ENCODE data around the gene SLC1A2.

SLC1A2 gene

DNA sequence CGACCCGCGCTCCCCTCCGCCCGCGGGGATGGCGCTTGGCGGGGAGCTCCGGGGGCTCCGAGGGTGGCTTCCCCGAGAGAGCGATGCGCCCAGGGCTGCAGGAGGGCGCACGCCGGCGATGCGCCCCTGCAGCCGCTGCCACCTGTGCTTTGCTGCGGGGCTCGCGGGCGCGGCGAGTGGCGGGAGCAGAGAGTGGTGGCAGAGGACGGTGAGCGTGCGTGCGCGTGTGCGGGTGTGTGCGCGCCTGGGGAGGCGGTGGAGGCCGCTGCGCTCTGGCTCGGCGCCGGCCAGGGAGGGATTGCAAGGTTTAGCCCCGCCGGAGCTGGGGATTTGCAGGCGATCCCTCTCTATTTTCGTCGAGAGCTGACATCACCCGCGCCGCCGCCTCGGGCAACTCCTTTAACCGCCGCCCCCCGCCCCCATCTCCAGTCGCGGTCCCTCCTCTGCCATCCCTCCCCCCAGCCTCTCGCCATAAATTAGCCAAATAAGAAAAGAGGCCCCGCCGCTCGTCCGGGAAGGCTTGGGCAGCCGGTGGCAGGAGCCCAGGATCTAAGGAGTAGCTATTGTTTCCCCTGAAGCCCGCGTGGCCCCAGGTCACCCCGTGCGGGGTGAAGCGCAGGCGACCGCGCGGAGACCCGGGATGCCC, at the start of gene SLC1A2:
Gene SLC1A2, minus strand, starts transcription at position 375 of the 646 bp plus-strand sequence. CDS start 592 bp downstream, outside the sequence.
- DNase-seq (ENCODE audit: low spot score): no peak

DNA sequence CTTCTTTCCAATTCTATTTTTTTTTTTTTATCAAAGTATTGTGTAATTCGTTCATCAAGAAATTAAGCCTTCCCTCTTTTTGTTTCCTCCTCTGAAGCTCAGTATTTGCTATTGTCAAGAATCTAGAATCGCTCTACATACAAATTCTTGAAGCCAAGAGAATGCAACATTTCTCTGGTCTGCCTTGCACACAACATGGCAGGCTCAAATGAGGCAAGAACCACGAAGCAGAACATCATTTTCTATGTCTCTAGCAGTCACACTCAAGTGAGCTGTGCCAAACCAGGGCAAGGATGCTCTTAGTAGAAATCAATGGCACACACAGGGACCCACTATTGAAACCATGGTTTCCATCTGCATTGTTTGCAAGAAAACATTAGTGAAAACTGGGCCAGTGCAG, 46.7 kb upstream of the SLC1A2 start:
- no peak for DNase-seq (ENCODE audit: low spot score)

DNA sequence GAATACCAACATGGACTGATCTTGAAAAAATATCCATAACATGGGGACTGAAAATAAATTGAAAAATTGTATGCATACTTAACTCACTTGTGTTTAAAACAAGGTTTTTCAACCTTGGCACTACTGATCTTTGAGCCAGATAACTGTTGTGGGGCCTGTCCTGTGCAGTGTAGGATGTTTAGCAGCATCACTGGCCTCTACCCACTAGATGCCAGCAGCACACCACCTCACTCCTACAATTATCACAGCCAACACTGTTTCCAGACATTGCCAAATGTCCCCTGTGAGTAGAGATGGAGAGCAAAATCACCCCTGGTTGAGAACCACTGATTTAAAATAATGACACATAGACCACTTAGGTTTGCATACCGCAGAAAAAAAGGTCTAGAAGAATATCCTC, 45.0 kb upstream of the SLC1A2 start:
- DNase-seq (ENCODE audit: low spot score): no peak

DNA sequence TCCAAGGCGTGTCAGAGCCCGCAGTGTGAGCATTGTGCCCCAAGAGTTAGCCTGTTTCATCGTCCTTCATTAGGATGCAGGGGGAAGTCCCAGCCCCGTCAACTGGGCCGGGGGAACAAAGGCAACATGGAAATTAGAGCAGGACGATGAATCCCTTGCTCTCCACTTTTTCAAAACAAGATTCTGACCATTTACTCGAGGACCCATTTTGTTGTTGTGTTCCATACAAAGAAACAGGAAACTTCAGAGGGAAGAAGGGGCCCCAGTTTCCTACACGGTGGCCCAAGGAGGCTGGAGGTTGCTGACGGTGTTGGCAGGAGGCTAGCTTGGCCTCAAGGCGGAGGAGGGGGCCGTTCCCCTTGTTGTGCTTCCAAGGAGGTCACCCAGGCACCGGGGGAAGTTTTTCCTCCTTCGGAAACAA, 44.0 kb upstream of the SLC1A2 start:
- DNase-seq (ENCODE audit: low spot score): no peak

DNA sequence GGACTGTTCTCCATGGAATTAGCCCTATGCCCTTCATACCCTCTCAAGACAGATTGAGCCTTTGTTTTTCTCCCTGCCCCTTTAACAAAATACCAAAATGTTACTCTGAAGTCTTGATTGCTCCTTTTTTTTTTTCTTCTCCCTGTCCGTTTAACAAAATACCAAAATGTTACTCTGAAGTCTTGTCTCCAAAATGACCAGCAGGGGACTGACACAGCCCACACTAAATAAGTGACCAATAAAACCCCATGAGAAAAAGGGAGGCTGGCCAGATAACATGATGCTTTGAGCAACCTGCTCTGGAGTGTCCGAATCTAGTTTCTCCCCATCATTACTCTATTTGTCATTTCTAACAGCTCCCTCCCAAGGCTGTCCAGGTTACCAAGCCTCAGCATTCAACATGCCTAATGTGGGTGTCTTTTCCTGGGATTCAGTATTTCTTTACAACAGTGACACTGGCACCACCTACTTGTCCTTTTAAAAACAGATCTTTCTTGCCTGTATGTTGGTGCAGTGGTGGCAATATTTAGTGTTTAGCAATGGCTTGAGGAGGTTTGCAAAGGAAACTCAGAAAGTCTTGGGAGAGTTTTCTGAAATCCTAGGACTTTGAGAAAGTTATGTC, 42.7 kb upstream of the SLC1A2 start:
- no peak for DNase-seq (ENCODE audit: low spot score)

DNA sequence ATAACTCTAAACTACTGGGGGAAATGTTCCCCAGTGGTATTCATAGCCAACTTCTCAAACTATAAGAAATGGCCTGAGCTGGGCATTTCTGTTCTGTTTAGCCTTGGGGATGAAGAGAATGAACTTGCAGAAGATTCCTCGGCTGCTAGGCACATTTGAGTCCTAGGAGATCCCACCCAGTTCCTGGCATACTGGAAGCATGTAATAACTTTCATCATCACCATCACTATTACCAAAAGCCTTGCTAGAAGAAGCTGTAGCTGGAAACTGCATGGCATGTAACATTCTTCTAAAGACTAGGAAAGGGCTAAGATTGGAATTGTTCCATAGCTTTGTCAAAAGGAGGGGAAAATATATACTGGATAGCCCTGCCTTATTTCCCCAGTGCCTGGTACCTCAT, 40.1 kb upstream of the SLC1A2 start:
- no peak for DNase-seq (ENCODE audit: low spot score)

DNA sequence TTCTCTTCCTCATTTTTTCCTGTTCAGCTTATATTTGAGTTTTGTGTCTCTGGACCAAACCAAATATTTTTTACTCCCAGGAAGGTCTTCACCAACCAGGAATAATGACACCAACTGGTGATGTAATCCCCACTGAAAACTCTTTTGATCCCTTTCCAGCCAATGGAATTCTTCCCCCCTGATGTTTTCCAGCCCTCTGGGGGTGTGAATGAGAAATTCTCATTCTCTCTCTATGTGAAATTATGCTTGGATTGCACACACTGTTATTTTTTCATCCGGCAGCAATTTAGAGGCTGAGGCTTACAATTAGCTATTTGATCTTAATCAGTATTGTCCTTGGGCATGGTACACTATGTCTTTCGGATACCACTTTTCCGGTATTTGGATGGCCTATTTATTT, 39.5 kb upstream of the SLC1A2 start:
- no peak for DNase-seq (ENCODE audit: low spot score)

DNA sequence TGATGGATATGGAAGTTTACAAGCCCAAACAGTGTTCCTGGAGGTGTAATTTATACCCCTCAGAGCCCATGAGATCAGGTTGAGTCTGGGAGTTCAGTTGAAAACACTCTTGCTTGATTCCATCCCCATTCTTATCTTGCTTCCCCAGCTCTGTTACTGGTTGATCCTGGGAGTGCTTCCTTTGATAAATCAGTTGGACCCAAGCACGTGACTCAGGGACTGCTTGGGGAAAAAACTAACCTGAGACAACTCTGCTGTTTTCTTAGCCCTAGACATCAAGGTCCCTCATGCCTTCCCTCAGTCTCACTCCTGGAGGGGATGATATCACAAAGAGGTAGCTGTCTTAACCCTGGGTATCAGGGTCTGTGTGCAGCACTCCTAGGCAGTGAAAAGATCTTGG, 35.0 kb upstream of the SLC1A2 start:
- DNase-seq (ENCODE audit: low spot score): no peak

DNA sequence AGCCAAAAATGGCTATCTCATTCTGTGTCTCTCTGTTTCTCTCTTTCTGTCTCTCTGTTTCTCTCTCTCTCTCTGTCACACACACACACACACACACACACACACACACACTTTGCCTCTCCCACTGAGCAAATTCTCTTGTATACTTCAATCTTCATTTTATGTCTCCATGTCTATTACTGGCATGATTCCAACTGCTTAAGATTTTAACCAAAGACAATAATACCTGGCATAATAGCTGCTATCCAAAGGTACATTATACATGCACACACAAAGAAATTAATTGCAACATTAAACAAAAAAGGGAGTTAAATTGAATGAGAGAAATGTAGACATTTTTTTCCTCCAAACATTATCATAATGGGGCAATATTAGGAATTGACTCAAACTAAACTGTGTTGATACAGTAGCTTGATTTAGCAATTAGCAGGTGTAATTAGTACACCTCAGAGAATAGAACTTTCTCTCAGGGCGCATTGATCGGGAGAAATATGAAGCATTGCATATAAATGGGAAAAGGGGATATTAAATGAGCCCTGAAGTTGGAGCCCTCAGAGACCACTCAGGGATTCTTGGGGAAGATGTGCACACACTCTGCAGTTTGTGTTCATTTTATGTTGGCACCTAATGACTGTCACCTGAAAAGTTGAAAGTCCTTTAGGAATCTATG, 17.4 kb upstream of the SLC1A2 start:
- DNase-seq (ENCODE audit: low spot score): no peak

DNA sequence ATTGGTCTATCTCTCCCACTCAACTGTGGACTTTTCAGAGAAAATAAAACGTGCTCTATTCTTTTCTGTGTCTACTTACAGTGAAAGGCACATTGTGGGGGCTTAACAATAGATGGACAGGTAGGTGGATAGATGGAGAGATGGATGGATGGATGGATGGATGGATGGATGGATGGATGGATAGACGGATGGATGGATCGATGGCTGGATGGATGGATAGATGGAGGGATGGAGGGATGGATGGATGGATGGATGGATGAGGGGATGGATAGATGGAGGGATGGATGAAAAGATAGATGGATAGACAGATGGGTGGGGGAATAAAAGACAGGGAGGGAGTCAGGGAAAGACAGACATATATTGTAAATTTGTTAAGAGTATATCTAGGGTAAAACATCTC, 14.2 kb upstream of the SLC1A2 start:
- no peak for DNase-seq (ENCODE audit: low spot score)

DNA sequence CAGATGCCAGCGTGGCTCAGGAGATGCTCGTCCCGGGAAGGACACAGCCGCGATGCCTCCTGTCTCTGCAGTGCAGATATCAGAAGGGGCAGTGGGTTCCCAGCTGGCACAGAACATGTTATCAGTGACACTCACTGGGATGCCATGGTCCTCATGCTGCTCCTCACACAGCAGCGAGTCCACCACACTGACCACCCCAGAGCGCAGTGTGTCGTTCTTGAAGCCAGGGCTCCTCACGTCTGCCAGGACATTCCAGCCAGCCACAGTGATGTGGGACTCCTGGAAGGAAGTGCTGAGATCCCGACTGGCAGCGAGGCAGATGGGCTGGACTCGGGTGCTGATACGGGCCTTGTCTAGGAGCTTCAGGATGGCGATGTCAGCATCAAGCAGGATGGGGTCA, 13.1 kb upstream of the SLC1A2 start:
- DNase-seq (ENCODE audit: low spot score): no peak

DNA sequence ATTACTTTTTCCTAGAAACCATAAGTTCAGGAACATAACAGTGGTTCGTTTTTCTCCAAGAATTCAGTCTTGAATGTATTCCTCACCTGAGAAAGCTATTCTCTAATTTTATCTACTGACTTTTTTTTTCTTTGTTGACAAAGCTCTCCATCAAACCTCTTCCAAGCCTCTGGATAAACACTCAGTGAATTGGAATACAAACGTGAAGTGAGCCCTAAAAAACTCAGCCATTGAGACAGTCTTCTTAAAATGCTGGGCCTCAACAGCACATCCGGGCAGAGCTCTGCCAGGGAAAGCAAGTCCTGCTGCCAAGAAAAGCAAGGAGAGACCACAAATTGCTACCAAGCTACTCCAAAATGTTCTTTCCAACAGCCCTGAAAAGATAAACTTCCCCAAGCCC, 7.7 kb upstream of the SLC1A2 start:
- DNase-seq (ENCODE audit: low spot score): no peak

DNA sequence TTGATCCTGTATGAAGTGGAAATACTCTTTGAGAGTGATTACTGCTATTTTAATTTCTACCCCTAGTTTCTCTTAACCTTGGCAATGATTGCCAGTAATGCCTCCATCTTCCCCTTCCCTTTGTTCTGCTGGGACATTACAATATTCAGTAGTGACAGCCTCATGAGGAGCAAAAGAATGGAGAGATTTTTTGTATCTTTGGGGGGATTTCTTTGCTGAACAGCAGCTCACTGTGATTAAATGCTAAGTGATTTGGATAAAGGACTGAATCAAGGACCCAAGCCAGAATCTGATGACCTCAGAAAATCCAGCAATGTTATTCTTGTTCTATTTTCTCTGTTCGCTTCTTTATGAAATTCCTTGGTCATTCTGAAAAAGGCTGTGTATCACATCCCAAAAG, 7.0 kb upstream of the SLC1A2 start:
- DNase-seq (ENCODE audit: low spot score): no peak

DNA sequence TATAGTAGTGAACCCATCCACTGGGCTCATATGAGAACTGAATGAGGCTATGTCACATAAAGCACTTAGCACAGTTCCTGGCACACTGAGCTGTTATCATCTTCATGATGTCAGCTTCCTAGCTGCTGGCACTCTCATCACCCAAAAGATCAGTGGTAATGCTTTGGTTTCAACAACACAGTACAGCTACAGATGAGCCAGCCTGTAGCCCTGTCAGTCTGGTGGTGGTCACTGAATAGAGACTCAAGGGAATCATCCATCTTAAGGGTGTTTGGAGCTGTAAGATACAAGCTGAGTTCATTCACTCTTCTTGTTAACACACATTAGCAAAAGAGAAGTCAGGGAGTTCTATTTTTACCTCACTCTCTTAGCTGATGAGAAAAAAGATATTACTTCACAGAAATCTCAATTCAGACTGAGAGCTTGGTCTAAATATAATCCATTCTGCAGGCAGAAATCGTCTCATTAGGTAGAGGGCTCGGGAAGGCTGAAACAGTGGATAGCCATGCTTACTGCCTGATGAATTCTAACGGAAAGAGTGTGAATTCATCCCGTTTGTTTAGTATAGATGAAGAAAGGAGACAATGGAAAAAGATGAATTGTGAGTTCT, 6.3 kb upstream of the SLC1A2 start:
- DNase-seq (ENCODE audit: low spot score): no peak

DNA sequence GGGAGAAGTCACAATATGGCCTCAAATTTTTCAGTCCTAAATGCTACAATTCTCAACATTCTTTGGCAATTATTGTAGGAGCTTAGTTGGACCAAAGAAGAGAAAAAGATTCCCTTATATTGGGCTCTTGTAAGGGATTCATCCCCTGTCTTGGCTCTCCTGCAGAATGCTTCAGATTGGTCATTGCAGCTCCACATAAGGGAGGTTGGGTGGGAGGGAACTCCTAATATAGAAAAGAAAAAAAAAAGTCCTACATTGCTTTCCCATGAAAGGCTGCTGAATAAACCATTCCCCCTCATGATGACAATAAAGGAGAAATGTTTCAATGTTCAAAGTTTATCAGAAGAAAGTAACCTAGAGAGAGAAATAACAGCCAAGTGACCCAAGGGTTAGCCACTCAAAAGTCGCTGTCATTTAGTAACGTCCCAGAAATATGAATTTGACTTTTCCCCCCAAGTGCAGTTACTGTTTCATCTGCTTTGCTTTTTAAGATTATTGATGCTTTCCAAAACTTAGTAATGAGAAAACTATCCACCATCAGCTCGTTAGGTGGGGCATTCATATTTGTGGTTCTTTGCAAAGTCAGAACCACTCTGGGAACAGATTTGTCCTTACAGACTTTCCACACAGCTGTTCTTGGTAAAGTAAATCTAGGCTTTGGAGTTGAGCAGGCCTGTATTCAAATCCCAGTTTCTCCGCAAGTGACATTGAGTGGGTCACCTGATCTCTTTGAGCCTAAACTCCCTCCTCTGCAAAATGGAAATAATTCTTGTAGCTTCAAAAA, 5.0 kb upstream of the SLC1A2 start:
- DNase-seq (ENCODE audit: low spot score): no peak

DNA sequence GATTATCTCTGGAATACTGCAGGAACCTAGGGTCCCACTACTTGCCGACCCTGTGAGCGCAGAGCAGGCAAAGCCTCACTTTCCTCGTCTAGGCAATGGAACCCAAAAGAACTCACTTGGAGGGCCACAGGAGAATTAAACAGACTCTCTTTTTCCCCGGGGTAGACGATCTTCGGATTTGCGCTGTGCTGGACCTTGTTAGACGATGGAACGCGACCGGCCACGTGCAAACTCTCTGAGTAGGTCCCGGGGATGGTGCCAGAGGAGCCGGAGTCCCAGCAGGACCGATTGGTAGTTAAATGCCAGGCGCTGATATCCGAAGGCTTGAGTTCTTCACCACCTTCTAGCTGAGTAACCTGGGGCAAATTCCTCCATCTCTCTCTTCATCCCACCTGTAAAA, 1.0 kb upstream of the SLC1A2 start:
- DNase-seq (ENCODE audit: low spot score): no peak

DNA sequence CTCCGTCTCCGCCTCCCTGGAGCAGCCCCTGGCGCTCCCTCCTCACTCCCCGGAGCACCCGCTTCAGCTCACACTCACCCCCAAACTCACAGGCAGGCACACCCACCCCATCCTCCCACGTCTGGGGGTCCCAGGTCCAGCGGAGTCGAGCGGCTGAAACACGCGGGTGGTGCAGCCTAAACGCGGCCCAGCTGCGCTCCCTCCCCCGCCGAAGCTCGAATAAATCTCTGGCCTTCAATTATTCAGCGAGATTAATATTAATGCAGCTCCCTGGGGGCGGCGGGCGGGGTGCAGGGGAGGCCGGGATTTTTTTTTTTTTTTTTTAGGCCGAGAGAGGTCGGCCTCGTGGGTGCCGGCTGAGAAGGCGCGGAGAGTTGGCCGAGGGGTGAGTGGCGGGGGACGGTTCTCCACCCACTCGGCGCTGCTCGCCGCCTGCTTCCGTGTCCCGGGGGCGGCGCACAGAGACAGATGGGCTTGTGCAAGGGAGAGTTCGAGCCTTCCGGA, 524 bp upstream of the SLC1A2 start:
- DNase-seq (ENCODE audit: low spot score): no peak

DNA sequence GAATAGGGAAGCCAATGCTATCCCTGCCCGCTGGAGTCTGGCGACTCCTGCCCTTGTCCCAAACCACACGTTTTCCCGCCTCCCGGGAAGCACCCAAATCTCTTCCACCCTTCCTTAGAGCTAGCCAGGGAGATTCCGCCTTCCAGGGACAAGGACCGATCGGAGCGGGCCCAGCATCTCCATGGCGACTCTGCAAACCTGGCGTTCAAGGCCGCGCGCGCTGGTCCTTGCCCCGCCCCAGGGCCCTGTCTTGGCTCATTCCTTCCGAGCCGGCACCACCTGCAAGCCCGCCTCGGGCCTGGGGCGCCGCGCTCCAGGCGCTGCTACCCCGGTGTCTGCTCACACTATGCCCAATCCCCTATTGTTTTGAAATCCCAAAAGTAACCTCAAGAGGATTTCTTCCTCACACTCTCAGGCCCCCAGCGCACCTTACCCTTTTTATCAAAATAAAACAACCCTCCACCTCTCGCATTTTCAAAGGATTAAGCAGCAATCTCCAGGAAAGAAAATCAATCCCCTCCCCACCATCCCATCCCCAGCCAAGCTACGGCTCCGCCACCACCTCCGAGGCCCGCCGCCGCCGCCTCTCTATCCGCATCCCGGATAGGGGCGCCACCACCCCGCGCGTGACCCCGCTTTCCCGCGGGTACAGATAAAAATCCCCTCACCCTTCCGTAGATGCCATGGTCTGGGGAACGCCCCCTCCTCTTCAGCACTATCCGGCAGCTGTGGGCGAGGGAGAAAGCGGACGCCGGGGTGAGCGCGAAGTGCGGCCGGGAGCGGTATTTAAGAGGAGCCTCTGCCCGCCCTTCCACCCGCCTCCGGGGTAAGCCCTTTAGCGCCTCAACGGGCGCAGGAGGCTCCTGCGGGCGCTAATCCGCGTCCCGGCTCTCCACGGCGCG, 825 bp downstream of the SLC1A2 start:
- no peak for DNase-seq (ENCODE audit: low spot score)

DNA sequence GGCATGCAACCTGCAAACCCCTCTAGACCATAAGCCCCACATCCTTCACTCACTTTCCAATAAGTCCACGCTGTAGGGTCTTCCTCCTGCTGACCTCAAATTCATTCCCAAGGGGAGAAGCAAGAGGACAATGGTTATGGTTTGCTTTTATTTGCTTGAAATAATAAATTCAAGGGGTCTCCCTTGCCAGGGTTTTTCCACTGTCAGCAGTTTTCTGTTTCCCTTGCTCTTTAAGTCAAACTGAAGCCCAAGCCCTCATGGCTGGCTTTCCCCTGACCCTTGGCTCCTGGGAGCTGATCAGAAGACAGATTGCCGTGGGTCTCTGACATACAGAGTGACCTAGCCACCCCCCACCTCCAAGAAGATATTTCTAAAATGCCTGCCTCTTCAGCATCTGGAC, 3.9 kb downstream of the SLC1A2 start:
- no peak for DNase-seq (ENCODE audit: low spot score)

DNA sequence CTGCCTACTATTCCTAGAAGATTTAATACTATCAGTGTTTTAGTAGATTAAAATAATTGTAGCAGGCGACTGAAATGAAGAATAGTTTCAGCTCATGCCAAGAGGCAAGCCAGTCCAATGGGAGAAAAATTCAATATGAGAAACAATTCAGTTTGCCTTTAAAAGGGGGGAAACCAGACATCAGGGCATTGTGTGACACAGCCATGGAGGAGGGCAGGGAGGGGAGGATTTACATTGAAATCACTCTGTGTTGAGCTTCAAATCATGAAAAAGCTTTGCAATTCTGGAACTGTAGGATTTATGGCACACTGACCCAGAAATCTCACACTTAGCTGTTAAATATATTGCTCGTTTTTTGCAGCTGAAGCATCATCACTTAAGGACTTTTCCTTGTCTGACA, 4.6 kb downstream of the SLC1A2 start:
- no peak for DNase-seq (ENCODE audit: low spot score)

DNA sequence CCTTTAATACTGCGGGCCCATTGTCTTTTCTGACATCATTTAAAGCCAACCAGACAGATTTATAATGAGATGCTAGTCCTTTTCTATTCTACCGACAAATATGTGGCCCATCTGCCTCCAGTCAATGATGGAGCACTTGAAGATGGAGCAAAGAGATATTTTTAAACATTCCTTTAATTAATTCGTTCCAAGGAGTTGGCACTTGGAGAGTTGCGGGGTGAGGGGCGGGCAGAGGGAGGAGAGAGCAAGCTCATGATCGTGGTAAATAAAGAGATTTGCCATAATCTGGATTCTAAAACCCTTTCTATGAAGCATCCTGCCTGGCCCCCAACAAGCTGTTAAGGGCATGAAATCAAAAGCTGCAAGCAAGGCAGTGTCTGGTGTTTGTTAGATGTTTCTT, 5.0 kb downstream of the SLC1A2 start:
- DNase-seq (ENCODE audit: low spot score): no peak

Data from hematopoietic multipotent progenitor cell treated with erythropoietin and hydrocortisone succinate and interleukin-3 and kit ligand, for 17 days (in vitro differentiated cells).